ENCODE results near the gene KANSL3. TPM values are rescaled to one million over a fixed set of nuclear protein-coding genes. Genes with fewer than 3 reads are reported as not detected.
"Not testable (repeated sequence)": the region's sequence is repeated elsewhere in the genome, so short reads cannot be mapped to it uniquely, and the experiment has no call there.

The KANSL3 gene
- total RNA-seq, 1 donor from 2014 or later, result 31.8 TPM

GRCh38 chr2:96661324-96661723, 23.2 kb upstream of the KANSL3 start:
- DNase-seq (no peak), ATAC-seq (ENCODE audit: poor library complexity) (no peak)
- intact Hi-C loops (cut with DNase I), result no loop called here

GRCh38 chr2:96656540-96656939, 18.4 kb upstream of the KANSL3 start:
- ATAC-seq (ENCODE audit: poor library complexity) (no peak), DNase-seq (no peak)
- intact Hi-C loops (cut with DNase I), result no loop called here

- no peak for DNase-seq
- intact Hi-C loops (cut with DNase I), result no loop called here
- no peak for ATAC-seq (ENCODE audit: poor library complexity)
These were observed 17.4 kb upstream of the KANSL3 start for GRCh38 chr2:96655526-96655925.

- ATAC-seq (ENCODE audit: poor library complexity); intact Hi-C loops (cut with DNase I); DNase-seq: not testable (repeated sequence)
These were observed 16.7 kb upstream of the KANSL3 start for GRCh38 chr2:96654791-96655190.

- ATAC-seq (ENCODE audit: poor library complexity) (no peak), DNase-seq (no peak)
- intact Hi-C loops (cut with DNase I), result no loop called here
These were observed 13.7 kb upstream of the KANSL3 start for GRCh38 chr2:96651793-96652192.

GRCh38 chr2:96649342-96649741, 11.2 kb upstream of the KANSL3 start:
- no peak for DNase-seq
- ATAC-seq (ENCODE audit: poor library complexity), result no peak
- intact Hi-C loops (cut with DNase I), result no loop called here

- intact Hi-C loops (cut with DNase I), result no loop called here
- DNase-seq, result no peak
- ATAC-seq (ENCODE audit: poor library complexity), result no peak
These were observed 10.3 kb upstream of the KANSL3 start for GRCh38 chr2:96648306-96648930.

- intact Hi-C loops (cut with DNase I), result no loop called here
- ATAC-seq (ENCODE audit: poor library complexity), result no peak
These were observed 9.6 kb upstream of the KANSL3 start for GRCh38 chr2:96647681-96648080.

GRCh38 chr2:96642564-96643360, 4.7 kb upstream of the KANSL3 start, which contains the start of gene FER1L5:
Gene FER1L5, plus strand, starts transcription at chr2:96642764. Its CDS starts 73 bp downstream, at chr2:96642837.
- DNase-seq (no peak), ATAC-seq (ENCODE audit: poor library complexity) (no peak)
- intact Hi-C loops (cut with DNase I), result no loop called here

More at GRCh38 chr2:96647681-96648080, 9.6 kb upstream of the KANSL3 start:
- DNase-seq, result no peak

GRCh38 chr2:96637385-96638143, 548 bp downstream of the KANSL3 start:
- ATAC-seq (ENCODE audit: poor library complexity), result peak; percentile 92
- intact Hi-C loops (cut with DNase I), result no loop called here
- peak; percentile 92 for DNase-seq

GRCh38 chr2:96636551-96637171, 1.5 kb downstream of the KANSL3 start:
- intact Hi-C loops (cut with DNase I), result no loop called here
- DNase-seq (no peak), ATAC-seq (ENCODE audit: poor library complexity) (no peak)

GRCh38 chr2:96633641-96634040, 4.5 kb downstream of the KANSL3 start:
- ATAC-seq (ENCODE audit: poor library complexity) (no peak), DNase-seq (no peak)
- intact Hi-C loops (cut with DNase I), result no loop called here

- DNase-seq (no peak), ATAC-seq (ENCODE audit: poor library complexity) (no peak)
- intact Hi-C loops (cut with DNase I), result no loop called here
These were observed 6.2 kb downstream of the KANSL3 start for GRCh38 chr2:96631804-96632435.

- ATAC-seq (ENCODE audit: poor library complexity) (no peak), DNase-seq (no peak)
- intact Hi-C loops (cut with DNase I), result no loop called here
These were observed 11.6 kb downstream of the KANSL3 start for GRCh38 chr2:96626553-96626942.

- DNase-seq, result no peak
- no peak for ATAC-seq (ENCODE audit: poor library complexity)
- intact Hi-C loops (cut with DNase I), result no loop called here
These were observed 12.2 kb downstream of the KANSL3 start for GRCh38 chr2:96625571-96626552.

- intact Hi-C loops (cut with DNase I), result no loop called here
- DNase-seq (no peak), ATAC-seq (ENCODE audit: poor library complexity) (no peak)
These were observed 15.0 kb downstream of the KANSL3 start for GRCh38 chr2:96623116-96623515.

- ATAC-seq (ENCODE audit: poor library complexity) (no peak), DNase-seq (no peak)
- intact Hi-C loops (cut with DNase I), result no loop called here
These were observed 15.6 kb downstream of the KANSL3 start for GRCh38 chr2:96622544-96622943.
